COR-L47 (cell line): Measurements from ENCODE around the gene RASA1.

Experiments used
- DNase-seq: peaks from one replicate; lab custom pipeline; 2025; lab: John Stamatoyannopoulos, UW

RASA1 gene

GRCh38 chr5:87361031-87361445, 93.4 kb downstream of the RASA1 start:
- DNase-seq: no peak

DNA sequence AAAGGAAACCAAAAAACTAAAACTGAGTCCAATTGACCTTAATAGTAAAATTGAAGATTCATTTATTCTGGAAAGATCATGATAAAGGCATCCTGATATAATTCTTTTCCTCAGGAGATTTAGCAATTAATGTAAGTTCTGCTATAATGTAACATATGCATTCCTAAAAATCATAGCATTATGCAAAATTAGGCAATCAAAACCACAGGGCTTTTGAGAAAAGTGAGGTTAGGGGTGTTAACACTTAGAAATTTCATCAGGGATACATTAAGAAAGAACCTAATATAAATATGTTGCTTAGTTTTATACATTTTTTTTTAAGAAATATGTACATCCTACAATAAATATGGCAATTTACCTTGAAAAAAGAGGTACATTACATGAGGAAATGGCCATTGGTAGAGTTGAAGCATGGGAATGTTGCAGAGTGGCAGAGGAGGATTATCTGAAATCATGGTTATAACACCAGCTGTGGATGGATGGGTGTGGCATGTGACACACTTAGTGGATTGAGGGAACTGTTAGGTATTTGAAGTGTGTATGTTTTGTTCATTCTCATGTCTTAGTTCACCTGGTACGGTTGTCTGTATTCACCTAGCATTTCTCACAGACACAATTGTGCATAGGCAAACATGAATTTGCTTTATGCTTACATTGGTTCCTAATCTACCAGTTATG, 94.0 kb downstream of the RASA1 start:
- no peak for DNase-seq

- no peak for DNase-seq
Observed at GRCh38 chr5:87367243-87367642, 99.6 kb downstream of the RASA1 start.

DNA sequence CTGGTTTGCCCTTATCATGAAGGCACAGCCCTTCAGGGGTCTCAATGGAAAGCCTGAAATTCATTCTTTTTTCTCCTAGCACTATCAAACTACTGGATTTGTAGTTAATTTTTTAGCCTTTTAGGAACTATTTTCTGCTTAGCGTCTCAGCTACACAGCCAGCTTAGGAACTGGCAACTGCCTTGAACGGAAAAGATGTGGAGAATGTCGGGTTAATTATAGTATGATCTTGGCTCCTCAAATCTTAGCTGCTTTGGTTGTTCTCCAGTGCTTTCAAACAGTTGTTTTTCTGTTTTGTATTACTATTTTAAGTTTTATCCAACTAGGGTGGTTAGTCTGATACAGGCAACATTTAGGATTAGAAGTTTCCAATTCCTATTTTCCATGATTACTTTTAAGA, 100.9 kb downstream of the RASA1 start:
- no peak for DNase-seq

DNA sequence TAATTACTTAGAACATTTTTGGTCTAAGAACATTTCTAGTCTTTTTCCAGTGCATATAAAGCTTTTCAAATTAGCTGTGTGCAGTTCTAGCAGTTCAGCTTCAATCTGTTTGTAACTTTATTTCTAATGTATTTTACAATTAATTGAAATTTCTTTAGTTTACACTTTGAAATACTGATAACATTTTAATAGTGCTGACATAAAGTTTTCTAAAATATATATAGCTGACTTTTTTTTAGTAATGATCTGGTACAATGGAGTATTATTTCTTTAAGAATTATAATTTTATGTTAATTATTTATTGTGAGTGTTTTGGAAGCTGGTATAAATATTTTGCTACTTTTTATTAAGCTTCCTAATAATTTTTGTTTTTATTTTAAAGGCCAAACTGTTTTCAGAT, 101.7 kb downstream of the RASA1 start:
- no peak for DNase-seq

DNA sequence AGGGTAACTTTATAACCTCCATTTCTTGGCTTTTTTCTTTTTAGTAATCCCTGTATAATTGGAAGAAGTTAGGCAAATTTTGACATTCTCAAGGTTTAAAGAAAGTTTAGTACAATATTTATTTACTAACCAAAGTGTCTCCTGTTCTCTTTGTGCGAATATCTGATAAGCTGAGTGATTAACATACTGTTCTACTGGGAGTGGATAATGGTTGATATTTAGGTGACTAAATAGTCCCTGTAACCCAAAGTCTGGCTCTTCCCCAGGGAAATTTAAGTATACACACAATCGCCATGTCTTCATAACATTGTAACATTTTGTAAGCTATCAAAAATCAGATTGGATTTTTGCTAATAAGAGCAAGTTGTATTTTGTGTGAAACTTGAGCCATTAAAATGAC, 105.0 kb downstream of the RASA1 start:
- no peak for DNase-seq

GRCh38 chr5:87382224-87382623, 114.5 kb downstream of the RASA1 start:
- DNase-seq: no peak

- no peak for DNase-seq
Observed at GRCh38 chr5:87383216-87383615, 115.5 kb downstream of the RASA1 start.

- no peak for DNase-seq
Observed at GRCh38 chr5:87385802-87386201, 118.1 kb downstream of the RASA1 start.

DNA sequence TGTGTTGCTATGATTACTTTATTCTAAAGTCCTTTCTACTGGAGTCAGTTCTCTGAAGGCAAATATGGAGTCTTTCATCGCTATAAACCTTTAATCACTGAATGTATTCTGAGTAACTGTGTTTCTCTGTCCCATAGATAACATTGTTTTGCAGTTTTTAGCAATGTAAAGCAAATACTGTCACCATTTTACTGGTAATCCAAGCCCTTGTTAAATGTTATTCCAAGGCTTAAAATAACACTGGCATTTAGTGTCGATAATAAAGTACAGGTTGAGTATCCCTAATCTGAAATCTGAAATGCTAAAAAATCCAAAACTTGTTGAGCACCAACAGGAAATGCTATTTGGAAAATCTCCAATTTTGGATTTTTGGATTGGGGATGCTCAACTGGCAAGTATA, 120.4 kb downstream of the RASA1 start:
- no peak for DNase-seq

GRCh38 chr5:87389296-87390034, 121.8 kb downstream of the RASA1 start:
- no peak for DNase-seq

- DNase-seq: no peak
Observed at GRCh38 chr5:87390075-87390474, 122.4 kb downstream of the RASA1 start.

- DNase-seq: no peak
Observed at GRCh38 chr5:87390576-87391199, 123.0 kb downstream of the RASA1 start.

DNA sequence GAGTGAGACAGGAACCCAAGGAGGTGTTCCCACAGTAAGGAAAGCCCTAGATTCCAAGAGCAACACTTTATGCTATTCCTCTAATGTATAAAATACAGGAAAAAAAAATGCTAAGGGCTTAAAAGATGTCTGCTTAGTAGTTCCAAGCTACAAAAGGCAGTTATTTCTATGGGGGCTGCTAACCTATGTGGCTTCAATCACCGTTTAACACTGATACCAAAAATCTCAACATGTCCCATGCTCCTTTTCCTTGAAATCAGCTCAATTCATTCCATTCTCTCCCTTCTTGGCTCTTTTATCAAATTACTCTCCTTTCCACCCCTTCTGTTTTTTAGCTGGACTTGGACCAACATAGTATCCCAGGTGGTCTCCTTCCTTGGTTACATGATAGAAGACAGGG, 124.5 kb downstream of the RASA1 start:
- DNase-seq: no peak

DNA sequence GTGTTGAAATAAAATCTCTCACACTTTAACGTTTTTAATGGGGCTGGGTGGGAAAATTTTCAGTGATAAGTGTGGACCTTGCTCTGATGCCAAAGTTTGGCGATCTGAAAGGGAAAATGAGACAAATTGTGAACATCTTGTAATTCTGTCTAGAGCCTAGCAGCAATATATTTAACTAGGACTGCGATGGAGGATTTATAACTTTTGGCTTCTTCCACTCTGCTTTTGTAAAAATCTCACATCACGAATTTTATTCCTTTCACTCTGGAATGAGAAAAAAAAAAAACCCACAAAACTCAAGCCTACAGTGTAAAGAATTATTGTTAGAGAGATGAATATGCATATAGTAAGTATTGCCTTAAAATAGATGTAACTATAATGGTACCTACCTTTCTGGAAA, 125.1 kb downstream of the RASA1 start:
- DNase-seq: no peak

DNA sequence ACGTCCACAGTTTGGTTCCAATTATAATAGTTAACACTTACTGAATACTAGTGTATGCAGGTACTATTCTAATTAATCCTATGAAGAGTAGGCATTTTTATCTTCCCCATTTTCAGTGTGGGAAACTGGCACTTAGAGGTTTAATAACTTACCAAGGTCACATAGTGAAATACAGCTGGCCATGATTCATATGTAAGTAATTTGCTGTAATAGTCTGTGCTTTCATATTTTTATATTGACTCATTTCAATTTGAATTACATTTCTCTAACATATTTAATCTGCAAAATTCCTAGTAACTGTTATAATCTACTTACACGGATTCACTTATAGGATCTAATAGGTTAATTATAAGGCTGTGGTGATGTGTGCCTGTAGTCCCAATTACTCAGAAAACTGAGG, 125.6 kb downstream of the RASA1 start:
- no peak for DNase-seq

GRCh38 chr5:87394411-87395165, 126.9 kb downstream of the RASA1 start:
- DNase-seq: no peak

GRCh38 chr5:87398981-87399614, 131.4 kb downstream of the RASA1 start:
- no peak for DNase-seq

DNA sequence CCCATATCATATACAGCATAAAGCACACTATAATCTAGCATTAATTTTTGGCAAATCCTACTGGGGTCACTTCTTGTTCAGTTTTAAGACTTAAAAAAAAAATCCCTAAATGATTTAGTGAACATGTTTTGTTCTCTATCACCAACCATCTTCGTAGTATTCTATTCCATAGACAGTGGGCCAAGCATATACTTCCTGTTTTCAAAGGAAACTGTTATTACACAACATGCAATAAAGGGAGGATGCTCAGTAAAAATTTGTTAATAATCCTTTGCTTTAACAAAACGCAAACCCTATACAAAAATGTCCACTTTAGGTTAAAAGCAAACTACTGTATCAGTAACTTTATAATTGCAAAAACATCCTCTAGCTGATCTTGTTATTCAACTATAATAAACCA, 132.0 kb downstream of the RASA1 start:
- DNase-seq: no peak

DNA sequence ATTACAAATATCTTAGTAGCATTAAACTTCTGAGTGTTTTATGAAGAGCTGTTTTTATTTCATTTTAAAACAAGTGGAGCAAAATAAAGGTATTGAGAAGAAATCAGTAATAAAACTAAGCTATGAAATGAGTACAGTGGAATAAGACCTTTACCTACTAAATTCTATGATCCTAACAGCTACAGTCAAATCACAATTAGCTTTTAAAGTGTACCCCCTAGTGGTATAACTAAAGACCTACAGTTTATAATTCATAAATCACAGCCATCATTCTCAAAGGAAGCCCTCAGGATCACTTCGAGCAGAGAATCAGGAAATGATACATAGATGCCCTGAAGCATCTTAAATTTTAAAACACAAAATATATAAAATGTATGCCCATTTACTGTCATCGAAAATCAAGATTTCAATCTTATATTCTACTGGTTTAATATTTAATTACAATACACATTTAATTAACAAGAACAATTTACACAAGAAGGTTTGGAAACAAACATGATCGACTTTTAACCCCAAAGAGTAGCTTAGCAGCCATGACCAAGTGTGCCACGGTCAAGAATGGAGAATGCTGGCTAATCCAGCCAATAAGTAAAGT, 132.7 kb downstream of the RASA1 start:
- DNase-seq: peak; percentile 32

DNA sequence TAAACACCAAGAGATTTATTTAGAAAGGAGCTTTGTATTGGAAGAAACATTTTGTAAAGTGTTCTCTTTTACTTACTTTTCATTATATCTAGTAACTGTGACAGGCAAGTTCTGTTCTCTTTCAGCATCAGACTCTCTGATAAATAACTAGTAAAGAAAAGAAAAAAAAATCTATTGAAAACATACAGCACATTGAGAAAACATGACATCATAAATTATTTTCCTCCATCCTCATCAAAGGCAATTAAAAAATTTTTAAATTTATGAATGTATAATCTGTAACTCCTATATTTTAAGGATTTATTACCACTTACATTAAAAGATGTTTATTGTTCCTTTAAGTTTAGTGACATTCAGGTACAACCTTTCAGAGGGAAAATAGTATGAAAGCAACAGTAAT, 133.9 kb downstream of the RASA1 start:
- DNase-seq: no peak

GRCh38 chr5:87403409-87403808, 135.7 kb downstream of the RASA1 start:
- no peak for DNase-seq
